Astrocyte of the cerebellum (primary cell): ENCODE data around the gene CRTC1.
"Not testable (repeated sequence)": the region's sequence is repeated elsewhere in the genome, so short reads cannot be mapped to it uniquely, and the experiment has no call there.

Source experiments
- DNase-seq: peaks from one replicate; pipeline ENCODE4 v3.0.0-alpha.2; 2011; ENCODE audit warnings: low read depth
- H3K4me3 ChIP-seq: 2 replicates; pipeline ENCODE4 v1.5.1; 2011; ENCODE audit warnings: mild to moderate bottlenecking, low read depth, low read length, moderate library complexity
- CTCF ChIP-seq: IDR thresholded peaks from 2 replicates; pipeline ENCODE4 v1.5.1; 2012; ENCODE audit warnings: low read length, low read depth, moderate library complexity, mild to moderate bottlenecking; ENCODE audit errors: missing control alignments
- in situ Hi-C: cut with HindIII; loops from 2 replicates; pipeline ENCODE4 v1.10.0; 2017; ENCODE audit warnings: low sequenced_read_pairs

CRTC1 gene

GRCh38 chr19:18718846-18719458 lies 35.5 kb downstream of the CRTC1 start:
- in situ Hi-C loops: no loop called here
- DNase-seq: no peak
- no peak for TF ChIP-seq CTCF
- no peak overlapping the region for H3K4me3 ChIP-seq

GRCh38 chr19:18719541-18719940 lies 36.1 kb downstream of the CRTC1 start:
- in situ Hi-C loops: no loop called here
- no peak for DNase-seq
- TF ChIP-seq CTCF: no peak
- H3K4me3 ChIP-seq: no peak overlapping the region

GRCh38 chr19:18723871-18724377 lies 40.4 kb downstream of the CRTC1 start:
- in situ Hi-C loops: no loop called here
- H3K4me3 ChIP-seq: no peak overlapping the region
- DNase-seq: no peak
- TF ChIP-seq CTCF: no peak

GRCh38 chr19:18725841-18726770 lies 42.6 kb downstream of the CRTC1 start:
- DNase-seq: no peak
- H3K4me3 ChIP-seq: no peak overlapping the region
- TF ChIP-seq CTCF: no peak
- in situ Hi-C loops: no loop called here

DNA sequence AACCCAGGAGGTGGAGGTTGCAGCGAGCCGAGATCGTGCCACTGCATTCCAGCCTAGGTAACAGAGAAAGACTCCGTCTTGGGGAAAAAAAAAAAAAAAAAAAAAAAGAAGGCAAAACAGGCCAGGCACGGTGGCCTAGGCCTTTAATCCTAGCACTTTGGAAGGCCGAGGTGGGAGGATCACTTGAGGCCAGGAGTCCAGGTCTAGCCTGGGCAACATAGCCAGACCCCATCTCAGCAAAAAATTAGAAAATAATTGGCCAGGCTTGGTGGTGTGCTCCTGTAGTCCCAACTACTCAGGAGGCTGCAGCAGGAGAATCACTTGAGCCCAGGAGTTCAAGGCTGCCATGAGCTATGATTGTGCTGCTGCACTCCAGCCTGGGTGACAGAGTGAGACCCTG lies 43.4 kb downstream of the CRTC1 start:
- DNase-seq: no peak
- TF ChIP-seq CTCF: no peak
- in situ Hi-C loops: no loop called here
- no peak overlapping the region for H3K4me3 ChIP-seq

- in situ Hi-C loops, DNase-seq, H3K4me3 ChIP-seq: not testable (repeated sequence)
These were observed 44.1 kb downstream of the CRTC1 start for GRCh38 chr19:18727602-18728001.

- DNase-seq: no peak
- no peak overlapping the region for H3K4me3 ChIP-seq
- no peak for TF ChIP-seq CTCF
- in situ Hi-C loops: no loop called here
These were observed 46.6 kb downstream of the CRTC1 start for GRCh38 chr19:18729933-18730530.
